ENCODE data around the gene VPS13A.

DNA sequence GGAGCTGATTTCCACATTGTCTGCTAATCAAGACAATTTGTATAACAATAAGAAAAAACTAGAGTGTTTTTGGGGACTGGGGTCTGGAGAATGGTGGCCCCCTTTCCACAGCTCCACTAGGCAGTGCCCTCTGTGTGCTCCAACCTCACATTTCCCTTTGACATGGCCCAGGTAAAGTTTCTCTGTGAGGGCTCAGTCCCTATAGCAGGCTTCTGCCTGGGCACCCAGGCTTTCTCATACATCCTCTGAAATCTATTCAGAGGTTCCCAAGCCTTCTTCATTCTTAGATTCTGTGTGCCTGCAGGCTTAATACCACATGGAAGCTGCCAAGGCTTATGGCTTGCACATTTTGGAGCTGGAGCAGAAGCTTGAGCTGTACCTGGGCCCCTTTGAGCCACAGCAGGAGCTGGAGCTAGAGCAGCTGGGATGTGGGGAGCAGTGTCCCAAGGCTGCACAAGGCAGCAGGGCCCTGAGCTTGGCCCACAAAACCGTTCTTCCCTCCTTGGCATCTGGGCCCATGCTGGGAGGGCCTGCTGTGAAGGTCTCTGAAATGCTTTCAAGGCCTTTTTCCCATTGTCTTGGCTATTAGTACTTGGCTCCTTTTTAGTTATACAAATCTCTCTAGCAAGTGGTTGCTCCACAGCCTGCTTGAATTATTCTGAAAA is 49.1 kb upstream of the VPS13A start:
- TF ChIP-seq, protein P1, sequence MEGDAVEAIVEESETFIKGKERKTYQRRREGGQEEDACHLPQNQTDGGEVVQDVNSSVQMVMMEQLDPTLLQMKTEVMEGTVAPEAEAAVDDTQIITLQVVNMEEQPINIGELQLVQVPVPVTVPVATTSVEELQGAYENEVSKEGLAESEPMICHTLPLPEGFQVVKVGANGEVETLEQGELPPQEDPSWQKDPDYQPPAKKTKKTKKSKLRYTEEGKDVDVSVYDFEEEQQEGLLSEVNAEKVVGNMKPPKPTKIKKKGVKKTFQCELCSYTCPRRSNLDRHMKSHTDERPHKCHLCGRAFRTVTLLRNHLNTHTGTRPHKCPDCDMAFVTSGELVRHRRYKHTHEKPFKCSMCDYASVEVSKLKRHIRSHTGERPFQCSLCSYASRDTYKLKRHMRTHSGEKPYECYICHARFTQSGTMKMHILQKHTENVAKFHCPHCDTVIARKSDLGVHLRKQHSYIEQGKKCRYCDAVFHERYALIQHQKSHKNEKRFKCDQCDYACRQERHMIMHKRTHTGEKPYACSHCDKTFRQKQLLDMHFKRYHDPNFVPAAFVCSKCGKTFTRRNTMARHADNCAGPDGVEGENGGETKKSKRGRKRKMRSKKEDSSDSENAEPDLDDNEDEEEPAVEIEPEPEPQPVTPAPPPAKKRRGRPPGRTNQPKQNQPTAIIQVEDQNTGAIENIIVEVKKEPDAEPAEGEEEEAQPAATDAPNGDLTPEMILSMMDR (IDR thresholded peaks at IDR 0.05), result no peak
- TF ChIP-seq EP300 (IDR thresholded peaks at IDR 0.05), result no peak

Data from esophagus muscularis mucosa (tissue), 3 donors.